Measurements from ENCODE around the gene GNG7.
"Not testable (repeated sequence)": the region's sequence is repeated elsewhere in the genome, so short reads cannot be mapped to it uniquely, and the experiment has no call there.

GNG7 gene

GRCh38 chr19:2617393-2618165 lies 84.9 kb downstream of the GNG7 start:
- H3K9me3 Mint-ChIP-seq, result no peaks in the 10 kb centered on the region
- peak overlapping the region in 1 of 2 donors; percentile 87 for H3K27ac Mint-ChIP-seq
- H3K4me3 Mint-ChIP-seq, result peak overlapping the region; percentile 59 to 84
- H3K27me3 Mint-ChIP-seq, result no peaks in the 10 kb centered on the region
- no peak for DNase-seq
- H3K36me3 Mint-ChIP-seq (ENCODE audit: insufficient read depth), result peaks cover 16% of the 10 kb centered on the region
- peaks cover 57 to 58% of the 10 kb centered on the region in 2 donors for H3K4me1 Mint-ChIP-seq (ENCODE audit: low read depth in 2 of 2)
- no peak for ATAC-seq (replicated peaks)

- ATAC-seq (replicated peaks), result no peak
- H3K4me1 Mint-ChIP-seq (ENCODE audit: low read depth in 2 of 2), result peaks cover 53 to 54% of the 10 kb centered on the region in 2 donors
- no peaks in the 10 kb centered on the region for H3K27me3 Mint-ChIP-seq
- no peak for DNase-seq
- no peaks in the 10 kb centered on the region for H3K9me3 Mint-ChIP-seq
- H3K4me3 Mint-ChIP-seq, result no peak overlapping the region
- peak overlapping the region in 1 of 2 donors; percentile 87 for H3K27ac Mint-ChIP-seq
- peaks cover 15% of the 10 kb centered on the region for H3K36me3 Mint-ChIP-seq (ENCODE audit: insufficient read depth)
Measured at GRCh38 chr19:2616741-2617392, 85.6 kb downstream of the GNG7 start.

GRCh38 chr19:2615782-2616181 lies 86.7 kb downstream of the GNG7 start:
- H3K4me3 Mint-ChIP-seq, result no peak overlapping the region
- H3K27me3 Mint-ChIP-seq, result no peaks in the 10 kb centered on the region
- peaks cover 45 to 46% of the 10 kb centered on the region in 2 donors for H3K4me1 Mint-ChIP-seq (ENCODE audit: low read depth in 2 of 2)
- no peaks in the 10 kb centered on the region for H3K9me3 Mint-ChIP-seq
- no peak for DNase-seq
- no peak for ATAC-seq (replicated peaks)
- no peak overlapping the region for H3K27ac Mint-ChIP-seq
- H3K36me3 Mint-ChIP-seq (ENCODE audit: insufficient read depth), result peaks cover 9% of the 10 kb centered on the region

- Mint-ChIP-seq H3K9me3 (no peaks in the 10 kb centered on the region), H3K4me1 (ENCODE audit: low read depth in 2 of 2) (peaks cover 37 to 38% of the 10 kb centered on the region in 2 donors), H3K4me3 (no peak overlapping the region), H3K27me3 (no peaks in the 10 kb centered on the region), H3K36me3 (ENCODE audit: insufficient read depth) (peaks cover 16% of the 10 kb centered on the region), H3K27ac (no peak overlapping the region)
- ATAC-seq (replicated peaks), result peak; percentile 50
- peak; percentile 60 to 66 (median 64) for DNase-seq
Measured at GRCh38 chr19:2613507-2614295, 88.8 kb downstream of the GNG7 start.

- ATAC-seq (replicated peaks) (no peak), DNase-seq (no peak)
- Mint-ChIP-seq H3K36me3 (ENCODE audit: insufficient read depth) (peaks cover 23% of the 10 kb centered on the region), H3K9me3 (no peaks in the 10 kb centered on the region), H3K27ac (no peak overlapping the region), H3K27me3 (no peaks in the 10 kb centered on the region), H3K4me3 (peak overlapping the region in 1 of 2 donors; percentile 61), H3K4me1 (ENCODE audit: low read depth in 2 of 2) (peaks cover 37 to 41% of the 10 kb centered on the region in 2 donors)
Measured at GRCh38 chr19:2612619-2613249, 89.8 kb downstream of the GNG7 start.

GRCh38 chr19:2611483-2612464 lies 90.7 kb downstream of the GNG7 start:
- H3K4me1 Mint-ChIP-seq (ENCODE audit: low read depth in 2 of 2), result peaks cover 35% of the 10 kb centered on the region in 2 donors
- peak overlapping the region; percentile 68 for H3K27ac Mint-ChIP-seq
- ATAC-seq (replicated peaks) (no peak), DNase-seq (no peak)
- H3K36me3 Mint-ChIP-seq (ENCODE audit: insufficient read depth), result peaks cover 28% of the 10 kb centered on the region
- H3K27me3 Mint-ChIP-seq, result no peaks in the 10 kb centered on the region
- no peaks in the 10 kb centered on the region for H3K9me3 Mint-ChIP-seq
- peak overlapping the region; percentile 79 to 81 for H3K4me3 Mint-ChIP-seq

- peaks cover 35% of the 10 kb centered on the region in 2 donors for H3K4me1 Mint-ChIP-seq (ENCODE audit: low read depth in 2 of 2)
- peak overlapping the region; percentile 68 for H3K27ac Mint-ChIP-seq
- no peaks in the 10 kb centered on the region for H3K9me3 Mint-ChIP-seq
- H3K27me3 Mint-ChIP-seq, result no peaks in the 10 kb centered on the region
- ATAC-seq (replicated peaks) (peak; percentile 37), DNase-seq (peak; percentile 87 to 91 (median 90))
- peak overlapping the region; percentile 79 to 81 for H3K4me3 Mint-ChIP-seq
- H3K36me3 Mint-ChIP-seq (ENCODE audit: insufficient read depth), result peaks cover 28% of the 10 kb centered on the region
Measured at GRCh38 chr19:2610637-2611482, 91.6 kb downstream of the GNG7 start.

- peak overlapping the region in 1 of 2 donors; percentile 89 for H3K27ac Mint-ChIP-seq
- peaks cover 28% of the 10 kb centered on the region for H3K36me3 Mint-ChIP-seq (ENCODE audit: insufficient read depth)
- H3K9me3 Mint-ChIP-seq, result no peaks in the 10 kb centered on the region
- ATAC-seq (replicated peaks), result no peak
- H3K4me1 Mint-ChIP-seq (ENCODE audit: low read depth in 2 of 2), result peaks cover 33 to 35% of the 10 kb centered on the region in 2 donors
- no peak for DNase-seq
- H3K27me3 Mint-ChIP-seq, result no peaks in the 10 kb centered on the region
- H3K4me3 Mint-ChIP-seq, result no peak overlapping the region
Measured at GRCh38 chr19:2609389-2610116, 92.9 kb downstream of the GNG7 start.

- not testable (repeated sequence) for H3K27me3 Mint-ChIP-seq; ATAC-seq (replicated peaks); DNase-seq; H3K9me3 Mint-ChIP-seq
- peaks cover 28% of the 10 kb centered on the region for H3K36me3 Mint-ChIP-seq (ENCODE audit: insufficient read depth)
- peak overlapping the region in 1 of 2 donors; percentile 9 for H3K4me3 Mint-ChIP-seq
- H3K27ac Mint-ChIP-seq, result peak overlapping the region; percentile 81 to 89
- H3K4me1 Mint-ChIP-seq (ENCODE audit: low read depth in 2 of 2), result peaks cover 30 to 31% of the 10 kb centered on the region in 2 donors
Measured at GRCh38 chr19:2609034-2609388, 93.5 kb downstream of the GNG7 start.

- peaks cover 31% of the 10 kb centered on the region for H3K36me3 Mint-ChIP-seq (ENCODE audit: insufficient read depth)
- H3K4me1 Mint-ChIP-seq (ENCODE audit: low read depth in 2 of 2), result peaks cover 27% of the 10 kb centered on the region in 2 donors
- H3K9me3 Mint-ChIP-seq, result no peaks in the 10 kb centered on the region
- H3K27me3 Mint-ChIP-seq, result no peaks in the 10 kb centered on the region
- DNase-seq (no peak), ATAC-seq (replicated peaks) (no peak)
- peak overlapping the region; percentile 81 to 89 for H3K27ac Mint-ChIP-seq
- peak overlapping the region in 1 of 2 donors; percentile 9 for H3K4me3 Mint-ChIP-seq
Measured at GRCh38 chr19:2608602-2608922, 93.9 kb downstream of the GNG7 start.
